Brain pericyte (primary cell): ENCODE results near the gene SFSWAP.
"Not testable (repeated sequence)": the region's sequence is repeated elsewhere in the genome, so short reads cannot be mapped to it uniquely, and the experiment has no call there.

ENCODE experiments used
- DNase-seq: peaks from one replicate; pipeline ENCODE4 v3.0.0-alpha.2; 2012; ENCODE audit warnings: low read depth, low spot score

SFSWAP gene

GRCh38 chr12:131735153-131735456, 24.2 kb downstream of the SFSWAP start:
- no peak for DNase-seq

- no peak for DNase-seq
These were observed 24.9 kb downstream of the SFSWAP start for GRCh38 chr12:131735476-131736445.

- DNase-seq, result no peak
These were observed 25.7 kb downstream of the SFSWAP start for GRCh38 chr12:131736446-131737149.

GRCh38 chr12:131737150-131737827, 26.4 kb downstream of the SFSWAP start:
- no peak for DNase-seq

GRCh38 chr12:131738196-131738595, 27.3 kb downstream of the SFSWAP start:
- DNase-seq, result no peak

- DNase-seq, result no peak
These were observed 29.7 kb downstream of the SFSWAP start for GRCh38 chr12:131740626-131741025.

- not testable (repeated sequence) for DNase-seq
These were observed 31.9 kb downstream of the SFSWAP start for GRCh38 chr12:131742761-131743160.

- not testable (repeated sequence) for DNase-seq
These were observed 32.5 kb downstream of the SFSWAP start for GRCh38 chr12:131743410-131743809.

GRCh38 chr12:131743880-131744279, 33.0 kb downstream of the SFSWAP start:
- DNase-seq, result not testable (repeated sequence)

- not testable (repeated sequence) for DNase-seq
These were observed 33.8 kb downstream of the SFSWAP start for GRCh38 chr12:131744675-131745074.

- no peak for DNase-seq
These were observed 34.8 kb downstream of the SFSWAP start for GRCh38 chr12:131745706-131746105.

GRCh38 chr12:131747276-131748177, 36.6 kb downstream of the SFSWAP start:
- no peak for DNase-seq

GRCh38 chr12:131749618-131750315, 38.9 kb downstream of the SFSWAP start:
- no peak for DNase-seq

GRCh38 chr12:131751335-131751734, 40.4 kb downstream of the SFSWAP start:
- DNase-seq, result no peak

- DNase-seq, result no peak
These were observed 41.6 kb downstream of the SFSWAP start for GRCh38 chr12:131752451-131752850.

GRCh38 chr12:131753005-131753404, 42.1 kb downstream of the SFSWAP start:
- DNase-seq, result no peak

- DNase-seq, result no peak
These were observed 42.9 kb downstream of the SFSWAP start for GRCh38 chr12:131753757-131754156.

- DNase-seq, result no peak
These were observed 43.3 kb downstream of the SFSWAP start for GRCh38 chr12:131754184-131754583.

GRCh38 chr12:131755305-131756113, 44.6 kb downstream of the SFSWAP start:
- no peak for DNase-seq

- DNase-seq, result no peak
These were observed 45.6 kb downstream of the SFSWAP start for GRCh38 chr12:131756441-131756840.
